ELF-1 (cell line): ENCODE data around the gene TMIE.

ENCODE experiments used
- DNase-seq: peaks from one replicate; pipeline ENCODE4 v3.0.0-alpha.2; 2016; ENCODE audit warnings: low read depth, low spot score

The TMIE gene

DNA sequence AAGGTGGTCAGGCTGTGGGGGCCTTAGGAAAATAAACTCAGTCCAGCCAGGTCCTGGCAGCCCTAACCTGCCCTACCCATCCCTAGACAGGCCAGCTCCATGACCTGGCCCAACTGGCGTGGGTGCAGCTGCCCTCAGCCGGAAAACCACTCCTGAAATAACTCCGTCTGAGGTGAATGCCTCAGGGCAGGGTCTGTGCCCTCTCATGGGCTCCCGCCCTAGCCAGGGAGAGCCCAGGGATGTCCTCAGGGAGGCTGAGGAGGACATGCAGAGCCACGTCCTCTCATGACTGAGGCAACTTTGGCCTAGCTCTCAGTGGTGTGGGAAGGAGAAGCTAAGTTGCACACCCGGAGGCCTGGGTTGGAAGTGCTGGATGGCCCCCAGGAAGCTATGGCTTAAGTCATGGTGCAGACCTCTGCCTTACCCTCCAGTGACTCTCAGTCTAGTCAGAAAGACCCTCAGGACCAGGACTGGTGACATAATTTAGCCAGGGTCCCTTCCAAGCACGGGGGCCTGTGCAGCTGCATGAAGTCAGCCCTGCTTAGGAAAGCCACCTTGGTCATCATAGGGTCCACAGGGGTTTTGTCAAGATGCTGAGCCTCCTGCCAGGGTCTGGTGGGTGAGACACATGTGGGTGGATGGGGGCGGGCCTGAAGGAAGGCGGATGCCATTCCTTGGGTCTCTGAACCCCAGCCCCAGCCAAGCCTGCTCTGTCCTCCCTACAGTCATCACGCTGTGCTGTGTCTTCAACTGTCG, 7.4 kb downstream of the TMIE start:
- no peak for DNase-seq

DNA sequence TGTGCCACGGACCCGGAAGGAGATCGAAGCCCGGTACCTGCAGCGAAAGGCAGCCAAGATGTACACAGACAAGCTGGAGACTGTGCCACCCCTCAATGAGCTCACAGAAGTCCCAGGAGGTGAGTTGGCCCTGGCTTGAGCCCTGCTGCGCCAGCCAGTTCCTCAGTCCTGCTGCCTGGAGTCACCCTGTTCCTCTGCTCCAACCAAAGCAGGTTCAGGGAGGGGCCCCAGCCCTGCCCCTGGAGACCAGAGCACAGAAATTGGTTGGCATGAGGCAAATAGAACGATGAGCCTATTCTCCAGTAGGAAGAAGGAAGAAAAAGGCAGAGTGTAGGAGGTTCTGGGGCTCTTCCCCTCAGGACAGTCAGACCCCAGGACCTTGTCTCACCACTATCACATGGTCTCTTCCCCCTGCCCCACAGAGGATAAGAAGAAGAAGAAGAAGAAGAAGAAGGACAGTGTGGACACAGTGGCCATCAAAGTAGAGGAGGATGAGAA, 8.0 kb downstream of the TMIE start:
- no peak for DNase-seq

DNA sequence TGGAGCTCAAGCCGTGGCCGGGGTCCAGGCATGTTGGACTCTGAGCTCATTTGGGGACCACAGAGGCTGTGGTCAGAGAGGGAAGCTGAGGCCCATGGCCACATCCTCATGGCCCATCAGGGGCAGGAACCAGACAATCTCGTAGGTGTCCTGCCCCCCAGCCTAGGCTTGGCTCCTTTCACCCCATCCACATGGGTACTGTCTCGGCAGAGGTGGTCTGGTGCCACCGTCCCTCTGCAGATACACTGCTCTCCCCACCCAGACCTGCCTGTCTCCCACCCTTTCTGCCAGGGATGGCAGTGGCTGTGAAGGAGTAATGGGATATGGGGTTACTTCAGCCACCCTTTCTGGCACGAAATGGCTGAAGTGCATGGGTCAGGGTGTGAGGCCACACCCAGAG, 8.5 kb downstream of the TMIE start:
- no peak for DNase-seq

DNA sequence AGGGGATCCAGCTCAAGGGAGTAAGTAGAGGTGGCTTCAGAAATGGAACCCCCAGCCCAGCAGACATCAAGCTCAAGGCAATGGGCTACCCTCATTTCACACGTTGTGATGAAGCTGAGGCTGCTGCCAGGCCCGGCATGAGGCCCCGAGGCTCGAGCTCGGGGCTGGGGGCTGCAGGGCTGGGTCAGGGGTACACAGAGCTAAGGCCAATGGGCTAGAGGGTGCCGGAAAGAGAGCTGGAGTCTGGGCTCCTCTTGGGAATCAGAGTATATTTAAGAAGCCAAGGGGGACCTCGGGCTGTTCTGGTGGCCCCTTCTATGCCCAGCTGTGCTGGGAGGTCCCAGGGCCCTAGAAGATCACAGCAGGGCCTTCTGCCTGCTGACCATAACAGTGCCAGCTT, 9.0 kb downstream of the TMIE start:
- no peak for DNase-seq

DNA sequence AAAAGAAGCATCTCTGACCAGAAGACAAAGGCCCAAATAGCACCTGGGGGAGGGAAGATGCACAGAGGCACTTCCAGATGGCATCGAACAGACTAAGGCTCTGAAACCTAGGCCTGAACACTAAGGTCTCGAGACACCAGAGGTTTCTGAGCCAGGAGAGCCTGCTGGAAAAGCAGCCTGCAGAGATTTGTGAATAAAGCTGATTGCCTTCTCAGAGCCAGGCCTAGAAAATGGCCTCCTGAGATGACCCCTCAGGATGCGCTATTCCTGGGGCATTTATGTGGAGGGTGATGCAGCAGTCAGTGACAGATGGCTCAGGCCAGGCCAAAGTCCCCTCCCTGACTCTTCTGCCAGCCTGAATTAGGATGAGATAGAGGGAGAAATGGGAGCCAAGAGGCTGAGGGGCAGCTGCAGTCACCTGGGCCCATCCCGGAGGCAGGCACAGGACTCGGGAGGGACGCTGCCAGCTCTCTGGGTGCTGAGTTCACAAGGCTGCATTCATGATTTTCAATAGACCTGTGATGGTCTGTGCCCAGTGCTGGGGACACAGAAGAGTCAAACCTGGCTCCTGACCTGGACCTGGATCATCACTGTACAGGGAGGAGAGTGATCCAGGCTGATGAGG, 9.6 kb downstream of the TMIE start:
- no peak for DNase-seq

DNA sequence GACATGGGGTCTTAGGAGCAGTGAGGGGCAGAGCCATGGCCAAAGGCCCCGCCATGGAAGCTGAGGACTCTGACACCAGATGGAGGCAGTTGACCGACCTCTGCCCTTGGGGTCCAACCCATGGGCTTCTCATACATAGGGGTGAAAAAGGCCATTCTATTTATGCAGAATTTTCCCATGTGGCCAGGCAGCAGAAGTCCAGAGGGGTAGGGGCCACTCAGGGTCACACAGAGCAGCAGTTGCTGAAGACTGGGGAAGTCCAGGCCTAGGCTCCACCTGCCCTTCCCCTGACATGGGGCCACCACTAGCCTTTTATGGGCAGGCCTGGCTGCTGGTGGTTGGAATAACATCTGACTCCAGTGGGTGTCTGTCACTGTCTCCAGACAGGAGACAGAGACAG, 10.1 kb downstream of the TMIE start:
- no peak for DNase-seq

DNA sequence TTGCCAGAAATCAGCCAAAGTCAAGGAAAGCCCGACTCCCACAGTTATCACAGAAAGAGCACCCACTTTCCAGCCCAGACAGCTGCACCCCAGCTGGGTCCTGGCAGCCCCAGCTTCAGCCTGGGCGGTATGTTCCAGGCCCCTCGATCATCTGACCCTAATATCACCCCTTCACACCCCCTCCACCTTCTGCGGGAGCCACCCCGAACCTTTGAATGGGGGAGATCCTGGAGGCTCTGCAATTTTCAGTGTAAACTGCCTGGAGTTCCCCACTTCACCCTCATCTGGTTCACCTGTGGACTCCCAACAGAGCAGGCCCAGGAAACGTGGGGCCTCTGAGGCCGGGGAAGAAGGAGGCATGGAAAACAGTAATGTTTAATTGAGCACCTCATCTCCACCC, 10.6 kb downstream of the TMIE start:
- DNase-seq = no peak

DNA sequence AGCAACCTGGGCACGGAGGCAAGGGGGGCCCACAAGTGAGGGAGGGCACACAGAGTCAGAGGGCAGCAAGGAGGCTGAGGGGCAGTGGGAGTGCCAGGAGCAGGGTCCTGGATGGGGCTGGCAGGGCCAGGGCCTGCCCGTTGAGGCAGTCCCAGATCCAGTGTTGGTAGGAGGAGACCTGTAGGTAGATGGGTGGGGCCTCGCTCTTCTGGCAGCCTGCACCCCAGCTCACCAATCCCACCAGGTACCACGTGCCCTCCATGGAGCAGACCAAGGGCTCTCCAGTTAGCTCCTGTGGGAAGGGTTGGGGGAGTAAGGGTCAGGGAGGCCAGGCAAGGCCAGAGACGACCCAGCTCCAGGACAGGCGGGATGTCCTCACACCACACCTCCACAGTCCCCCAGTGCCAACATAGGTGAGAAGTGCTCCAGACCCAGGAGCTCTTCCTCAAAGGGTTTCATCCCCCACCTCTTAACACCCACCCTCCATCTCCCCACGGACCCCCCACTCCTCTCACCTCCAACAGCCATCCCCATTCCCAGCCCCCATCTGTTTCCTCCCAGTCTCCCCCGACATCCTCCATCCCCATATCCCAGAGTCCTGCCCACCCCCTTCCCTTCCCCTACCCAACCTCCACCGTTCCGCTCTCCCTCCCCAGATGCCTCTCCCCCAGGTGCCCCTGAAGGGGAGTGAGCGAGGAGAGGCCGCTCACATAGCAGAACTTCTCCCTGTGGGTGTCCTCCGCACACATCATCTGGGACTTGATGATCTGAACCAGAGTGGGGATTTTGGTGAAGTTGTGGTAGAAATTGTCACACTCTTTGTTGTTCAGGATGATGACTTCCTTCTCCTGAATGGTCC, 11.2 kb downstream of the TMIE start:
- DNase-seq = no peak

DNA sequence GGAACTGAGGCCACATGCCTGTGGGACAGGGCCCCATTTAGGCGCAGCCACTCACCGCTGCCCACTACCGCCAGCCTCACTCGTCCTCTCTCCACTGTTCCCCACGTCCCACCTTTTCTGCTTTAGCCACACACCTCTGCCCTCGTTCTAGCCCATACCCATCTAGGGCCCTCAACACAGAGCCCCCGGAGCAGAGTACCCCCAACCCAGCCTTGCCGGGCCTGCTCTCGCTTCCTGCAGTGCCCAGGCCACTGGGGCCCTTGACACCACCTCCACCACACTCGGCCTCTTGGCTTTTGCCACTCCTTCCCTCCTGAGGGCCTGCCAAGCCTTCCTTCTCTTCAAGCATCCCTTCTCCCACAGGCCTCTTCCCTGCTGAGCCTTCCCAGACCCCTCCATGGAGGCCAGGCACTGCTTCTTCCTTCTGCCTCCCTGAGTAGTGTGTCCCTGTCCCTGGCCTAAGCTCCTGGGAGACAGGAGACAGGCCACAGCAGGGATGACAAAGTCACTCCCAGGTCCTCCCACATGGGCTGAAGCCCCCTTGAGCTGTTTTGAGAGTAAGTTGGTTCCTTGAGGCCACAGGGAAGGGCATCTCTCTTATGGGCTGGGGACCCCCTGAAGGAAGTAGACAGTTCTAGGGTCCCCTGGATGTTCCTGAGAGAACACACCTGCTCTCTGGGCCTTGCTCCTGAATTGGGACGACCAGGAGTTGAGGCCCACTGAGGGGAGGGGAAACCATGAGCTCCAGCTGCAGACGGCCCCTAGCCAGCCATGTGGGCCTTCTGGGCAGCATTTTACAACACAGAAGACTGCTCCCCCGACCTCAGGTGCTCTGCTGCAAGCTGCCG, 12.1 kb downstream of the TMIE start:
- no peak for DNase-seq

DNA sequence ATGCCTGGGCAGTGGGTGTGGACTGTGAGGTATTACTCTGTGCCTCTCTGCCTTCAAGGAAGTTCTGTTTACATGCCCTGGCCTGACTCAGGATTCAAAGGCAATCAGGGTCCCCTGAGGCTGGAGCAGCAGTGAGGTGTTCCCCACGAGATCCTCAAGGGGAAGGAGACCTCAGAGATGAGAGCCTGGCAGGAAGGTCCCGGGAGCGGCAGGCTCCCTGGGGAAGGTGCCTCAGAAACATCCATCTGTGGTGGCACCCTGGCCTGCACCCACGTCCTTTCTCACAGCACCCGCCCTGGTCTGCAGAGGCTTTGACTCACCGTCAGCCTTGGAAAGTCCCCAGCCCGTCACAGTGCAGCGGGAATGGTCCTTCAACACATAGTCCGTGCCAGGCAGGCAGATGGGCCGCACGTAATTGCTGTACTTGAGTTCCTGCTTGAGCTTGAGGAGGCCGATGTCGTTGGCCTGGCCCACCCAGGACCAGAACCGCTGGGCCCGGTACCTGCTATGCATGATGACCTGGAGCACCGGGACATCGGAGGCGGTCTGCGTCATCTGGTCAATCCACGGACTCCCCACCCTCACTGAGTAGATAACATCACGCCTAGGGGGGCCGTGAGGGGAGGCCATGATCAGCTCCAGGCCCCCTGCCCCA, 12.8 kb downstream of the TMIE start:
- DNase-seq = no peak

DNA sequence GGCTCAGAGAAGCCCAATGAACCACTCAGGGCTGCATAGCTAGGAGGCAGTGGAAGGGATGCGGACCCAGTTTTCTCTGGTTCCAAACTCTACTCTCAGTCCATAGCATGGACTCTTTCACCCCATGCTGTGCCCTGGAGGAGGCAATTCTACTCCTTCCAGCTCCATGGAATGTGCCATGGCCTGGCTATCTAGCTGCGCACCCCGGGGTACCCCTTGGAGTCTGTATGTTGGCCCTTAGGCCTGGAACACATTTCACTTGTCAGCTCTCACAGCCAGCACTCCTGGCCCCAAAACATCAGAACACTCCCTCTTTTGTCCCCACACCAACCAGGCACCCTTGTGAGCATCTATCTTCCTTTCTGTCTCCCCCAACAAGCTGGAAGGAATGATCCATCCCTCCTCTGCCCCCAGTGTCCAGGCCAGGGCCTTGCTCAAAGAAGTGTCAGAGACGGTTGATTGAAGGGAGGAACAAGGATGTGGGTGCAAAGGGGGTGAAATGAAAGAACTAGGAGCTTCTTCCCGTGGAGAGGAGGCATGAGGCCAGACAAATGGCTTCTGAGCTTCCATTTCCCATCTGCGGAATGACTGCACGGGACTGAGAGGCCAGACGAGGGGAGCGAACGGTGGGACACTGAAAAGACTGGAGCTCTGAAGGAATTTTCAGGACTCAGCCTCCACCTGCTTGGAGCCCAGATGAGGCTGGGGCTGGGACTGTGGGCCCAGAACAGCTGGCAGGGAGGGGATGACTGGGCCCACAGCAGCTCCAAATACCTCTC, 13.7 kb downstream of the TMIE start:
- DNase-seq = no peak

DNA sequence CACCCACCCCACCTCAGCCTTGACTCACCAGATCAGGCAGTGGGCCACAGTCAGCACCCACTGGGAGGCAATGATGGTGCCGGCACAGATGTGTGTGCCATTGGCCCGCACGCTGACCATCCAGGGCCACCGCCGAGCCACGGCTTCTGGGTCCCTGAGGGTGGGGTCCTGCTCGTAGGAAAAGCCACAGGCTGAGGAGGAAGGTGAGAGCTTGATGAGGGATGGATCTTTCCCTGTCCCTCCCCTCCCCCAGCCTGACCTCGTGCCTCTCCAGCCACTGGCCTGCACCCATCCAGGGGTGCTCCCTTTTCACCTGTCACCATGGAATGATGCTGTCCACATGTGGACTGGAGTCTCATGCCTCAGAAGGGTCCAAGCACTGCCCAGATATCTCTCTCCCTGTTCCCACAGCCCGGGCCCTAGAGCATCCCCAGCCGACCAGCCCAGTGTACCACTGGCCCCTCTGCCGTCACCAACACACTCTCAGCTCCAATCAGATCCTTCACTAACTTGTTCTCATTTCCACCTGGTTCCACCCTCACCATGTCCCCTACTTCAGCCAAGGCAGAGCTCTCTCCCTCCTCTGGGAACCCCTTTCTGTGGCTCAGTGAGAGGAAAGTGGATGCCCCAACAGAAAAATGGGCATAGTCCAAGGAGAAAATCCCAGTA, 14.4 kb downstream of the TMIE start:
- no peak for DNase-seq

DNA sequence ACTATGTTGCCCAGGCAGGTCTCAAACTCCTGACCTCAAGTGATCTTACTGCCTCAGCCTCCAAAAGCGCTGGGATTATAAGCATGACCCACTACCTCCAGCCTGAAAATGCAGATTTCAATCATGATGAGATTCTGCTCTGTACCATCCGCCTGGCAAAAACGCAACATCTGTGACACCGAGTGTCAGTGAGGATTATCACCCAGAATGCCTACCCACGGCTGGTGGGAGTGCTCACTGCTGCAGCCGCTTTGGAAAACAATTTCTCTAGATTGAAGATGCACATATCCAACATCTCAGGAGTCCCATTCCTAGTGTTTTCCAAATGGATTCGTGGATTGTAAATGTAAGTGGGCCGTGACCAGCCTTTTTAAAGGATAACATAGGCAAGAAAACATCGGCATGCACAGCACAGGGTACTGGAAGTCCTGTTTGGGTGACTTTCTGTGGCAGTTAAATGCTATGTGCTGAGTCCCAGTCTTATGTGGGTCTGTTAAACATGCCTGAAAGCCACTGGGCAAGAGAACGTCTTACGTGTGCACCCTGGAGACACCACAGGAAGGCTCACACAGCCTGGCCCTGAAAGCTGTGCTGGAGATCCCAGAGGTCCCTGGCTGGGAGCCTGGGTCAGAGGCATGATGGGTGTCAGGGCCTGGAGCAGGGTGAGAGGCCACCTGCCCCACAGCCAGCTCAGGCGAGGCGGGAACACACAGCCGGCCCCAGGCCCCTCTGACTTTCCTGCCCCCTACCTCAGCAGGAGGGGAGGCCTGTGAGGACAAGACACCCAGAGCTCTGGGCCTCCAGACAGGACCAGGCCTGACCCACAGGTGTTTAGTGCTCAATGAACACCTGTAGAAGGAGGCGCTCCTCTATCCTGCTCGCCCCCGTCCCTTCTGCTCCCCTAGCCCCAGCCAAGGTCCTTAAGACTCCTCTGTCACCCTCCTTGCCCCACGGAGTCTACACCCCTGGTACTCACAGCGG, 15.6 kb downstream of the TMIE start:
- no peak for DNase-seq

DNA sequence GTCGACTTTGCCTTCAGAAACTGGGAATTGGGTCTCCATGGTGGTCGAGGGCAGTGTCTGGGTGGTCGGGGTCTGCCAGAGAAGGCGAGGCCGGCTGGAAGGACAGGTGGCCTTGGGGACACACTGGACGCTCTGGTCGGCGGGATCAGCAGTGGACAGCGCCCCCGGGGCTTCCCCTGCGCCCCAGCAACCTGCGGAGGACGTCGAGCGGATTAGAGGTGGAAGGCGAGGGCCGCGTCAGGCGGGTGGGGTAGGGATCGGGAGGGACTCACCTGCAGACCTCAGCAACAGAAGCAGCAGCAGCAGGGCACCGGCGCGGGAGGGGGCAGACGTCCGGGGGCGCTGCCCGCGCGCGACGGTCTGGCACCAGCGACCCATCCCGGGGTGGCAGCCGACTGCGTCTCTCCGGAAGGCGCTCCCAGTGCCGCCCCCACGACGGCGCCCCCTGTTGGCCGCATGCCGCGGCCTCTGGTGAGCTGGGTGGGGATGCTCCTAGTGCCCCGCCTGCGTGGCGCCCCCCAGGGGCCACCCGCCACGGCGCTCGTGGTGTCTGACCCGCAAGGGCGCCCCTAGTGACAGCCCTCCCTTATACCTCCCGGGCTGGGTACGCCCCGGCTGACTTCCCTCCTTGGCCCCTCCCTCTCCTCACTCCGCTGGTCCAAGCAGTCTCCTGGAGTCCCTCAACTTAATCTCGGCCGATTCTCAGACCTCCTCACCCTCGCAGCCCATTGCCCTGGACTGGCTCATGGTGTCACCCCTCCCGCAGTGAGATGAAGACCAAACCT, 16.4 kb downstream of the TMIE start, which contains the start of gene PRSS50:
Gene PRSS50, minus strand, starts transcription at position 423 of the 785 bp plus-strand sequence. Its CDS starts 45 bp downstream, at position 378.
- peak; percentile 81 for DNase-seq

DNA sequence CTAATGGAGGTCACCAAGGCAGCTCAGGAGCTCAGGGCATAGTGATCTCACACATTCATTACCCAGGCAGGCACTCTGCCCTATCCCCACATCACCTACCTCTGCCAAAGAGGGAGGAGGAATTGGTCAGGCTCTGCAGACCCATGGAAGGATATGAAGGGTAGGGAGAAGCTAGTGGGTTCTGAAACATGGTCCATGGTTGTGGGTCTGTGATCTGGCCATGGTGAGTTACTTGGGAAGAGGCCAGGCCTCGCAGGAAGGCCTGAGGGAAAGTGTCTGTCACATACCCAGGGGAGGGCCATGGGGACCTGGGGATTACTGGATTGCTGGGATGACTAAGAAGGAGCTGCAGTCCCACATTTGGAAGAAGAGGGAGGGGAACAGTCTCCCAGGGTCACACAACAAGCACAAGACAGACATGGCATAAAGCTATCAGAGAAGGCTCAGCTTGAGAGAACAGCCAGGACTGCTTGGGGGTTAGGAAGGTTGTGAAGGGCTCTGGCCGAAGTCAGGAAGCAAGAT, 17.9 kb downstream of the TMIE start:
- DNase-seq = no peak

DNA sequence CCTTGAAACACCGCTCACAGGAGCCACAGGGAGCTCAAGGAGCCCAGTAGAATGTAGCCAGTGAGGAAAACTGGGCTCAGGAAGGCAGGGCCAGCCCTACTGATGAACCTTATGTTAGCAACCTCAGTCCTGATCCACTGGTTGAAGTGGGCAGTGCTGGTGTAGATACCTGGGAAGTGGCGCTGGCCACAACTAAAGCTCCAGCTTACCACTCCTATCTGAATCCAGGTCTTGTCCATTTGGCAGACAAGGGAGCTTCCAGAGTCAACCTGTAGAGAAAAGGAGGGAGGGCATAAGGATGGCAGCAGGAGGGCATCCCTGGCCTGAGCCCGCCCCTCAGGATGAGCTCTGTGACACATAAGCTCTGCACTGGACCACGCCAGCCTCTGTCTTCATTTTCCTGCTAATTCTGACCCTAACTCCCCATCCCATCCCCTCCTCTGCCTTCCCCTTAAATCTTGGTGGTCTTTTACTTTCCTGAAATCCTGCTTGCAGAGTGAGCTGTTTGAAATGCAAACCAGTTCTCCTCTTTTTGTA, 18.6 kb downstream of the TMIE start:
- no peak for DNase-seq

DNA sequence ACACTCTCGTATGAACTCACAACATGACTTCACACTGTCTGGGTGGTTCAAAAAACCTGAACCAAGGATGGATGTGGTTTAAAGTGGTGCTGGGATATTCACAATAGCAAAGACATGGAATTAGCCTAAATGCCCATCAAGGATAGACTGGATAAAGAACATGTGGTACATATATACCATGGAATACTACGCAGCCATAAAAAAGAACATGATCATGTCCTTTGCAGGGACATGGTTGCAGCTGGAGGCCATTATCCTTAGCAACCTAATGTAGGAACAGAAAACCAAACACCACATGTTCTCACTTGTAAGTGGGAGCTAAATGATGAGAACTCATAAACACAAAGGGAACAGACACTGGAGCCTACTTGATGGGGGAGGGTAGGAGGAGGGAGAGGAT, 19.8 kb downstream of the TMIE start:
- no peak for DNase-seq
